ENCODE measurements around the gene ZMIZ1. TPM values are rescaled to one million over a fixed set of nuclear protein-coding genes. Genes with fewer than 3 reads are reported as not detected.
A peak's percentile ranks its signal among the peaks of the same experiment; 100 is the strongest.

The ZMIZ1 gene
- polyA plus RNA-seq, 2 of the 4 experiments (the other 2 are of a cell fraction): 8.1 to 30.3 TPM

GRCh38 chr10:79323602-79324001 lies 254.8 kb downstream of the ZMIZ1 start:
- Histone ChIP-seq H3K9me3 (no peaks in the 10 kb centered on the region), H3K4me1 (peaks cover 25% of the 10 kb centered on the region), H3K4me2 (no peak overlapping the region), H3K27ac (peak overlapping the region in 1 of 2 experiments; percentile 83; a peak in 3 of 6 replicates), H3K4me3 (no peak overlapping the region)
- POLR2A ChIA-PET: no interaction called here
- no peak for TF ChIP-seq HDAC2 (IDR thresholded peaks at IDR 0.05)
- TF ChIP-seq MAFK (IDR thresholded peaks at IDR 0.05; ENCODE audit: partially characterized antibody): no peak
- no peak for TF ChIP-seq TP53 (CRISPR knock-in tag; IDR thresholded peaks at IDR 0.05)
- no peak for TF ChIP-seq MYC (IDR thresholded peaks at IDR 0.05; ENCODE audit: borderline replicate concordance, low read length)
- TF ChIP-seq CBX8 (IDR thresholded peaks at IDR 0.05): no peak
- TF ChIP-seq FOSB (CRISPR knock-in tag; IDR thresholded peaks at IDR 0.05): no peak
- TF ChIP-seq HOXA7 (CRISPR knock-in tag; IDR thresholded peaks at IDR 0.05): no peak
- no peak for TF ChIP-seq ELK1 (IDR thresholded peaks at IDR 0.05; ENCODE audit: low read depth, low read length)
- TF ChIP-seq CHD4 (IDR thresholded peaks at IDR 0.05; ENCODE audit: borderline replicate concordance): no peak
- no peak for TF ChIP-seq ATOH8 (CRISPR knock-in tag; IDR thresholded peaks at IDR 0.05; ENCODE audit: low read depth)
- TF ChIP-seq RARB (CRISPR knock-in tag; IDR thresholded peaks at IDR 0.05): no peak
- no peak for TF ChIP-seq TFCP2L1 (CRISPR knock-in tag; IDR thresholded peaks at IDR 0.05)
- TF ChIP-seq RAD21 (conservative IDR thresholded peaks at IDR 0.05 in 1 of 2, IDR thresholded peaks at IDR 0.05 in 1 of 2): no peak
- TF ChIP-seq, protein P1, sequence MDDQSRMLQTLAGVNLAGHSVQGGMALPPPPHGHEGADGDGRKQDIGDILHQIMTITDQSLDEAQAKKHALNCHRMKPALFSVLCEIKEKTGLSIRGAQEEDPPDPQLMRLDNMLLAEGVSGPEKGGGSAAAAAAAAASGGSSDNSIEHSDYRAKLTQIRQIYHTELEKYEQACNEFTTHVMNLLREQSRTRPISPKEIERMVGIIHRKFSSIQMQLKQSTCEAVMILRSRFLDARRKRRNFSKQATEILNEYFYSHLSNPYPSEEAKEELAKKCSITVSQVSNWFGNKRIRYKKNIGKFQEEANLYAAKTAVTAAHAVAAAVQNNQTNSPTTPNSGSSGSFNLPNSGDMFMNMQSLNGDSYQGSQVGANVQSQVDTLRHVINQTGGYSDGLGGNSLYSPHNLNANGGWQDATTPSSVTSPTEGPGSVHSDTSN (IDR thresholded peaks at IDR 0.05): no peak
- TF ChIP-seq BHLHE40 (IDR thresholded peaks at IDR 0.05; ENCODE audit: low read depth, low read length): no peak
- no peak for TF ChIP-seq POLR2A (IDR thresholded peaks at IDR 0.05; ENCODE audit: low read length)
- no peak for TF ChIP-seq PHF8 (IDR thresholded peaks at IDR 0.05; ENCODE audit: borderline replicate concordance, low read depth)
- TF ChIP-seq, protein P2, sequence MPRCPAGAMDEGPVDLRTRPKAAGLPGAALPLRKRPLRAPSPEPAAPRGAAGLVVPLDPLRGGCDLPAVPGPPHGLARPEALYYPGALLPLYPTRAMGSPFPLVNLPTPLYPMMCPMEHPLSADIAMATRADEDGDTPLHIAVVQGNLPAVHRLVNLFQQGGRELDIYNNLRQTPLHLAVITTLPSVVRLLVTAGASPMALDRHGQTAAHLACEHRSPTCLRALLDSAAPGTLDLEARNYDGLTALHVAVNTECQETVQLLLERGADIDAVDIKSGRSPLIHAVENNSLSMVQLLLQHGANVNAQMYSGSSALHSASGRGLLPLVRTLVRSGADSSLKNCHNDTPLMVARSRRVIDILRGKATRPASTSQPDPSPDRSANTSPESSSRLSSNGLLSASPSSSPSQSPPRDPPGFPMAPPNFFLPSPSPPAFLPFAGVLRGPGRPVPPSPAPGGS (IDR thresholded peaks at IDR 0.05): no peak
- TF ChIP-seq JUNB (IDR thresholded peaks at IDR 0.05): no peak
- CTCF ChIA-PET: interaction anchor here (1.0 kb wide), 1 partner anchor 19 kb away, joined by 3 read pairs; no protein-coding TSS in a partner anchor
- DNase-seq (ENCODE audit: low read depth in 1 of 2, low spot score in 1 of 2) (no peak), FAIRE-seq (no peak), ATAC-seq (no peak)
- WGBS (ENCODE audit: missing lambda C conversion rate): 100% methylated on average over 1 of the region's 1 CpG

- ATAC-seq: no peak
- WGBS (ENCODE audit: missing lambda C conversion rate): 81% methylated on average over 10 of the region's 10 CpGs
- FAIRE-seq: no peak
- no peak for TF ChIP-seq RAD21 (conservative IDR thresholded peaks at IDR 0.05 in 1 of 2, IDR thresholded peaks at IDR 0.05 in 1 of 2)
- TF ChIP-seq KDM1A (IDR thresholded peaks at IDR 0.05; ENCODE audit: low read depth): no peak
- no peak for TF ChIP-seq NPAS2 (CRISPR knock-in tag; IDR thresholded peaks at IDR 0.05; ENCODE audit: borderline replicate concordance)
- Histone ChIP-seq H3K9me3 (no peaks in the 10 kb centered on the region), H3K4me1 (peaks cover 30% of the 10 kb centered on the region), H3K4me3 (no peak overlapping the region), H3K4me2 (no peak overlapping the region), H3K27ac (peak overlapping the region in 1 of 2 experiments; percentile 83; a peak in 2 of 6 replicates)
- POLR2A ChIA-PET: no interaction called here
- CTCF ChIA-PET: no interaction called here
- DNase-seq (ENCODE audit: low read depth in 1 of 2, low spot score in 1 of 2): no peak
These were observed 255.4 kb downstream of the ZMIZ1 start for GRCh38 chr10:79324032-79324695.
